Peyer's patch (tissue), 4 donors: ENCODE results near the gene ZNF672.

Experiments used
- POLR2A ChIP-seq, 2 donors: fragments of 450-650 bp; IDR thresholded peaks; one replicate each; pipeline ENCODE4 v1.5.1; 2017; ENCODE audit warnings: antibody characterized with exemption in 2 of 2, mild to moderate bottlenecking in 2 of 2, moderate library complexity in 2 of 2
- TF ChIP-seq, protein P1 (sequence below), 6 experiments: fragments of 450-650 bp in 4 of 6; fragments of 200-600 bp in 2 of 6; sonication (generic) in 1 of 6; IDR thresholded peaks; one replicate each; pipeline ENCODE4 v1.5.1; 2017 to 2019; ENCODE audit warnings: antibody characterized with exemption in 6 of 6, mild to moderate bottlenecking in 3 of 6, moderate library complexity in 1 of 6

DNA sequence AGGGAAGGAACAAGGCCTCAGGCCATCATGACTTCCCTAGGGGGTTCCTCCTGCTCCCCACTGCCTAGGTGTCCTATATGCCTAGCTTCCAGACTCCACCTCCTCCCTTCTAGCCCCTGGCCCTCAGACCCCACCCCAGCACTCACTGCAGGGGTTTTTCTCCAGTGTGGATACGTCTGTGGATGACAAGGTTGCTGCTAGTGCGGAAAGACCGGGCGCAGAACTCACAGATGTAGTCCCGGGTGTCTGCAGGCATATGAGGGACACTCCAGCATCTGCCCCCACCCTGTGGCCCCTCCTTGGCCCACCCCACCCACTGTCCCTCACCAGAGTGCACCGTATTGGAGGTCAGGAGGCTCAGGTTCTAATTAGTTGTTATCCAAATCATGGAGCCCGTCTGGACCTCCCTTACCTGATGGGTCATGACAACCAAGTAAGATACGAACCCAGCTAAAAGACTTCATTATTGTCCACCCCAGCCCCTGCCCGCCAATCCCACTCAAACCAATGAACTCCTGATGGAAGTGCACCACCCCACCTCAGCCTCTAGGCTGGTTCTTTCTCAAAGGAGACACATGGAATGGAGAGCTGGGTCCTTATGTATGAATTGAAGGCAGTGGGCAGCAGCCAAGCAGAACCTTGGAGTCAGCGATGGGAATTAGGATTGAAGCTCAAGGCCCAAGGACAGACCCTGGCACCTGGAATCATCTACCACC, 12.7 kb downstream of the ZNF672 start:
- no peak for TF ChIP-seq POLR2A (IDR thresholded peaks at IDR 0.05)
- TF ChIP-seq, protein P1, sequence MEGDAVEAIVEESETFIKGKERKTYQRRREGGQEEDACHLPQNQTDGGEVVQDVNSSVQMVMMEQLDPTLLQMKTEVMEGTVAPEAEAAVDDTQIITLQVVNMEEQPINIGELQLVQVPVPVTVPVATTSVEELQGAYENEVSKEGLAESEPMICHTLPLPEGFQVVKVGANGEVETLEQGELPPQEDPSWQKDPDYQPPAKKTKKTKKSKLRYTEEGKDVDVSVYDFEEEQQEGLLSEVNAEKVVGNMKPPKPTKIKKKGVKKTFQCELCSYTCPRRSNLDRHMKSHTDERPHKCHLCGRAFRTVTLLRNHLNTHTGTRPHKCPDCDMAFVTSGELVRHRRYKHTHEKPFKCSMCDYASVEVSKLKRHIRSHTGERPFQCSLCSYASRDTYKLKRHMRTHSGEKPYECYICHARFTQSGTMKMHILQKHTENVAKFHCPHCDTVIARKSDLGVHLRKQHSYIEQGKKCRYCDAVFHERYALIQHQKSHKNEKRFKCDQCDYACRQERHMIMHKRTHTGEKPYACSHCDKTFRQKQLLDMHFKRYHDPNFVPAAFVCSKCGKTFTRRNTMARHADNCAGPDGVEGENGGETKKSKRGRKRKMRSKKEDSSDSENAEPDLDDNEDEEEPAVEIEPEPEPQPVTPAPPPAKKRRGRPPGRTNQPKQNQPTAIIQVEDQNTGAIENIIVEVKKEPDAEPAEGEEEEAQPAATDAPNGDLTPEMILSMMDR (IDR thresholded peaks at IDR 0.05): no peak
